Measurements from ENCODE around the gene PRKAR1B.

Gene PRKAR1B

DNA sequence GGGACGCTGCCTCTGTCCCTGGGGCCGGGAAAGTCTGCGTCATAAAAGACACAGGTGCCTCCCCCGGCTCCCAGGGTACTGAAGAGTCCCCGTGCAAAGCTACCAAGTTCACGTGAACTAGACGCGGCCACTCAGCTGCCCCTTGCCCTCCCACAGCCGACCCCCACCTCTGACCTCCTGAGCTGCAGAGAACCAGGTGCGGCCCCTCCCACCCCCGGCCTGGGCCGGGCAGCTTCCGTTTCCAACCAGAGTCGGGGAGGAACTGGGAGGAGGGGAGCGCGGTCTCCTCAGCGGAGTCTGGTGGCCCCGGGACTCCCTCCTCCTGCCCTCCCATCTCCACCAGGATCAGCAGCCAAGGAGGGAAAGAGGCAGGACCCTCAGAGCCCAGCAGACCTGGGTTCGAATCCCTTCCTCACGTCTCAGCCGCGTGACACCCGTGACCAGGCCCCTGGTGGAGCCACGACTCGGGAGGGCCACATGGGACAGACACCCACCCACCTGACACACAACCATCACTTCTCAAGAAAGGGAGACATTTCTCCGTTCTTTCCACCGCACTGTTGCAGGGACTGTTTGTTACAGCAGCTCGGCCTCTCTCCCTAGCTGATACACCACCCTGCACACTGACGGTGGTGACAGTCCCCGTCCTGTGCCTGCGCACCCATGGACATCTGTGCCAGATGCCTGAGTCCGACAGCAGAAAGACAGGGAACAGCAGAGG is 170.1 kb downstream of the PRKAR1B start:
- no peak overlapping the region for H3K27ac ChIP-seq (ENCODE audit: poor library complexity, severe bottlenecking)
- H3K27me3 ChIP-seq (ENCODE audit: insufficient read depth, poor library complexity, severe bottlenecking) = no peaks in the 10 kb centered on the region
- no peak overlapping the region for H3K4me3 ChIP-seq (ENCODE audit: severe bottlenecking)
- H3K36me3 ChIP-seq (ENCODE audit: low read depth) = no peaks in the 10 kb centered on the region
- H3K4me1 ChIP-seq (ENCODE audit: insufficient read depth, poor library complexity, severe bottlenecking) = no peaks in the 10 kb centered on the region
- TF ChIP-seq, protein P1, sequence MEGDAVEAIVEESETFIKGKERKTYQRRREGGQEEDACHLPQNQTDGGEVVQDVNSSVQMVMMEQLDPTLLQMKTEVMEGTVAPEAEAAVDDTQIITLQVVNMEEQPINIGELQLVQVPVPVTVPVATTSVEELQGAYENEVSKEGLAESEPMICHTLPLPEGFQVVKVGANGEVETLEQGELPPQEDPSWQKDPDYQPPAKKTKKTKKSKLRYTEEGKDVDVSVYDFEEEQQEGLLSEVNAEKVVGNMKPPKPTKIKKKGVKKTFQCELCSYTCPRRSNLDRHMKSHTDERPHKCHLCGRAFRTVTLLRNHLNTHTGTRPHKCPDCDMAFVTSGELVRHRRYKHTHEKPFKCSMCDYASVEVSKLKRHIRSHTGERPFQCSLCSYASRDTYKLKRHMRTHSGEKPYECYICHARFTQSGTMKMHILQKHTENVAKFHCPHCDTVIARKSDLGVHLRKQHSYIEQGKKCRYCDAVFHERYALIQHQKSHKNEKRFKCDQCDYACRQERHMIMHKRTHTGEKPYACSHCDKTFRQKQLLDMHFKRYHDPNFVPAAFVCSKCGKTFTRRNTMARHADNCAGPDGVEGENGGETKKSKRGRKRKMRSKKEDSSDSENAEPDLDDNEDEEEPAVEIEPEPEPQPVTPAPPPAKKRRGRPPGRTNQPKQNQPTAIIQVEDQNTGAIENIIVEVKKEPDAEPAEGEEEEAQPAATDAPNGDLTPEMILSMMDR (IDR thresholded peaks at IDR 0.05; ENCODE audit: poor library complexity, severe bottlenecking) = no peak
- no peak for DNase-seq (ENCODE audit: low spot score)
- H3K9me3 ChIP-seq (ENCODE audit: severe bottlenecking) = no peaks in the 10 kb centered on the region
- ATAC-seq (ENCODE audit: low read depth) = no peak

DNA sequence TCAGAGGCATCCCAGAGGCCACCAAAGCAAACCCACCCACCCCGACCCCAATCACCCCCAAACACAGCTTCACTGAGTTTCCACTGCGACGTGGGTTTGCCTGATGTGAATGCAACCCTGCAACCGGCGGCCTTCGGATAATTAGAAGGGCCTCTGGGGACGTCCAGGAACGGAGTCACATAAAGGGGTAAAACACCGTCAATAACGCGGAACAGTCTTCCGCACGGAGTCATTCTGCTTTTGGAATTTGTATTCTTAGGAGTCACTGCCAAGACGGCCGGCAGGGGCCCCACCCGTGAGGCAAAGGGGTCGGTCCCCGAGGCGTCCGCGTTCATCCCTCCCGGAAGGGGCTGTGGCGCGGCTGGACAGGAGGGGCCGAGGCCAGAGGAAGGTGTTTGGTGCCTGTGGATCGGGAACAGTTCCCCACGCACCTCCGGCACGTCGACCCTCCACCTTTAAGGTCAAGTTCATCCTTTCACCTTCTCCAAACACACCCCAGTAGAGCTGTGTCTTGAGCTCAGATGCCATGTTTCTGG is 170.7 kb downstream of the PRKAR1B start:
- H3K27me3 ChIP-seq (ENCODE audit: insufficient read depth, poor library complexity, severe bottlenecking) = no peaks in the 10 kb centered on the region
- no peak overlapping the region for H3K4me3 ChIP-seq (ENCODE audit: severe bottlenecking)
- no peak for ATAC-seq (ENCODE audit: low read depth)
- TF ChIP-seq, protein P1 (IDR thresholded peaks at IDR 0.05; ENCODE audit: poor library complexity, severe bottlenecking) = no peak
- no peak overlapping the region for H3K27ac ChIP-seq (ENCODE audit: poor library complexity, severe bottlenecking)
- no peaks in the 10 kb centered on the region for H3K36me3 ChIP-seq (ENCODE audit: low read depth)
- no peaks in the 10 kb centered on the region for H3K4me1 ChIP-seq (ENCODE audit: insufficient read depth, poor library complexity, severe bottlenecking)
- DNase-seq (ENCODE audit: low spot score) = no peak
- no peaks in the 10 kb centered on the region for H3K9me3 ChIP-seq (ENCODE audit: severe bottlenecking)

DNA sequence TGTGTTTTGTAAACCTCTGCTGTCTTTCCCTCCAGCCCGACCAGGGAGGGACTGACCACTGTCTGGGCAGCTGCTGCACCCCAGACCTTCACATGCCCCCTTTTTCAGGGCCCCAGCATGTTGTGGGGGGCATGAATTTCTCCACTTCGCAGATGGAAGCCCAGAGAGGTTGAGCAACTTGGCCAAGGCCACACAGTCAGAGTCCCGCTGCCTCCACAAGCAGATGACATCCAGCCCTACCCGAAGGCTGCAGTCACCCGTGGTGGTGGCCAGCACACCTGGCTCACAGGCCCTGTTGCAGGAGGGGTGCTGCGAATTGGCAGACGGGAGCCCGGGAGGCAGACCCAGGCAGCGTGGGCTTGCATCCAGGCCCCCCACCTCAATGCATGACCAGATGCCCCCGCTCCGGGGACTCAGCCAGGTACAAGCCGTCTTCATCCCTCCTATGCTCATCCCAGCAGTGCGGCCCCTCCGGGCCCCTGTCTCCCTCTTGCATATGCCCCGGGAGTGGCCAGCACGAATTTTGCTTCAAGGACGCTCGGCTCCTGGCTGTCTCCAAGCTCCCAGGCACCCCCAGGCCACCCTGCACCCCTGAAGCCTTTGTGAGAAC is 171.4 kb downstream of the PRKAR1B start:
- ATAC-seq (ENCODE audit: low read depth) = no peak
- TF ChIP-seq, protein P1 (IDR thresholded peaks at IDR 0.05; ENCODE audit: poor library complexity, severe bottlenecking) = no peak

DNA sequence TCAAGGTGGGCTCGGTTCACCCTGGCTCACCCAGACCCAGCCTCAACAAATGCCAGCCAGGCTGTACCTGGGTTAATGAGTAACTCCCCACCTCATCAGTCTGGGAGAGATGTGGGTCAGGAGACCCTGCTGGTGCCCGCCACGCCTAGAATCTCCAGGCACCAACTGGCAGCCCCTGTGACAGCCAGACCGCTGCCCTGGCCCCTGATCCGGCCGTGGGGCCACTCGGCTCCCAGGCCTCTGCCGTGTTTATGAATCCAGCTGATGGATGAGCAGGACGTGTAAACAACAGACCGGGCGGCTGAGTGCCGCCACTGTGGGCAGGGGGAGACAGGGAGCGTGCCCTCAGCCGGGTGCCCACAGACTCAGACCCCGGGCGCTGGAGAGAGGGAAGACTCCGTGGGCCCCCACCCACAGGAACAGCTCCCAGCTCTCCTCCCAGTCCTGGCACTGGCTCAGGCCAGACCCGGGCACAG is 173.4 kb downstream of the PRKAR1B start:
- Histone ChIP-seq H3K4me3 (ENCODE audit: severe bottlenecking) (no peak overlapping the region), H3K9me3 (ENCODE audit: severe bottlenecking) (no peaks in the 10 kb centered on the region), H3K36me3 (ENCODE audit: low read depth) (no peaks in the 10 kb centered on the region), H3K27me3 (ENCODE audit: insufficient read depth, poor library complexity, severe bottlenecking) (no peaks in the 10 kb centered on the region), H3K4me1 (ENCODE audit: insufficient read depth, poor library complexity, severe bottlenecking) (no peaks in the 10 kb centered on the region), H3K27ac (ENCODE audit: poor library complexity, severe bottlenecking) (no peak overlapping the region)
- ATAC-seq (ENCODE audit: low read depth) (no peak), DNase-seq (ENCODE audit: low spot score) (no peak)
- TF ChIP-seq, protein P1 (IDR thresholded peaks at IDR 0.05; ENCODE audit: poor library complexity, severe bottlenecking) = no peak

More for the DNA sequence above, 171.4 kb downstream of the PRKAR1B start:
- DNase-seq (ENCODE audit: low spot score) = no peak
- H3K27ac ChIP-seq (ENCODE audit: poor library complexity, severe bottlenecking) = no peak overlapping the region
- no peak overlapping the region for H3K4me3 ChIP-seq (ENCODE audit: severe bottlenecking)
- no peaks in the 10 kb centered on the region for H3K27me3 ChIP-seq (ENCODE audit: insufficient read depth, poor library complexity, severe bottlenecking)
- no peaks in the 10 kb centered on the region for H3K36me3 ChIP-seq (ENCODE audit: low read depth)
- no peaks in the 10 kb centered on the region for H3K9me3 ChIP-seq (ENCODE audit: severe bottlenecking)
- no peaks in the 10 kb centered on the region for H3K4me1 ChIP-seq (ENCODE audit: insufficient read depth, poor library complexity, severe bottlenecking)

Data from RWPE2 (cell line).